ENCODE measurements around the gene IFIT3.
"Not testable (repeated sequence)": the region's sequence is repeated elsewhere in the genome, so short reads cannot be mapped to it uniquely, and the experiment has no call there.

Gene IFIT3

GRCh38 chr10:89327803-89328441, at the start of gene IFIT3:
Gene IFIT3, plus strand, starts transcription at chr10:89327997. Its CDS starts 77 bp downstream, at chr10:89328074.
- no peak for DNase-seq (ENCODE audit: low read depth)

- DNase-seq (ENCODE audit: low read depth) = no peak
These were observed 49.7 kb upstream of the IFIT3 start for GRCh38 chr10:89278034-89278535.

- DNase-seq (ENCODE audit: low read depth) = no peak
These were observed 48.9 kb upstream of the IFIT3 start for GRCh38 chr10:89278900-89279392.

GRCh38 chr10:89279421-89279869, 48.4 kb upstream of the IFIT3 start:
- no peak for DNase-seq (ENCODE audit: low read depth)

- no peak for DNase-seq (ENCODE audit: low read depth)
These were observed 47.3 kb upstream of the IFIT3 start for GRCh38 chr10:89280508-89280907.

GRCh38 chr10:89281606-89282395, 46.0 kb upstream of the IFIT3 start:
- no peak for DNase-seq (ENCODE audit: low read depth)

- DNase-seq (ENCODE audit: low read depth) = no peak
These were observed 44.5 kb upstream of the IFIT3 start for GRCh38 chr10:89283025-89283935.

- no peak for DNase-seq (ENCODE audit: low read depth)
These were observed 43.8 kb upstream of the IFIT3 start for GRCh38 chr10:89283936-89284475.

- not testable (repeated sequence) for DNase-seq (ENCODE audit: low read depth)
These were observed 43.1 kb upstream of the IFIT3 start for GRCh38 chr10:89284711-89285110.

GRCh38 chr10:89285303-89285702, 42.5 kb upstream of the IFIT3 start:
- DNase-seq (ENCODE audit: low read depth) = not testable (repeated sequence)

- DNase-seq (ENCODE audit: low read depth) = no peak
These were observed 33.0 kb upstream of the IFIT3 start for GRCh38 chr10:89294721-89295239.

- DNase-seq (ENCODE audit: low read depth) = no peak
These were observed 32.2 kb upstream of the IFIT3 start for GRCh38 chr10:89295597-89295996.

- no peak for DNase-seq (ENCODE audit: low read depth)
These were observed 31.6 kb upstream of the IFIT3 start for GRCh38 chr10:89296220-89296648.

GRCh38 chr10:89297356-89297755, 30.4 kb upstream of the IFIT3 start:
- no peak for DNase-seq (ENCODE audit: low read depth)

- DNase-seq (ENCODE audit: low read depth) = no peak
These were observed 30.0 kb upstream of the IFIT3 start for GRCh38 chr10:89297791-89298190.

GRCh38 chr10:89299031-89299430, 28.8 kb upstream of the IFIT3 start:
- no peak for DNase-seq (ENCODE audit: low read depth)

GRCh38 chr10:89301232-89301631, 26.6 kb upstream of the IFIT3 start:
- DNase-seq (ENCODE audit: low read depth) = no peak

GRCh38 chr10:89301721-89302445, 25.9 kb upstream of the IFIT3 start, which contains the start of gene IFIT2:
Gene IFIT2, plus strand, starts transcription at chr10:89302046. Its CDS starts 78 bp downstream, at chr10:89302124.
- no peak for DNase-seq (ENCODE audit: low read depth)

GRCh38 chr10:89302625-89303024, 25.2 kb upstream of the IFIT3 start:
- no peak for DNase-seq (ENCODE audit: low read depth)

- DNase-seq (ENCODE audit: low read depth) = no peak
These were observed 24.6 kb upstream of the IFIT3 start for GRCh38 chr10:89303161-89303560.

GRCh38 chr10:89304026-89304425, 23.8 kb upstream of the IFIT3 start:
- no peak for DNase-seq (ENCODE audit: low read depth)

Data from activated gamma-delta T cell treated with anti-CD3 and anti-CD28 coated beads, Interleukin-2, amount 50 U/mL, for 16 hours (primary cell).